Endothelial cell of coronary artery (primary cell): ENCODE measurements around the gene TEF. TPM values are rescaled to one million over a fixed set of nuclear protein-coding genes. Genes with fewer than 3 reads are reported as not detected.

ENCODE experiments used
- total RNA-seq: library from RNA; depleted of rRNA; stranded (reverse); fragments of >200 nt; gene quantifications from 2 replicates; pipeline ENCODE4 v1.2.3, GENCODE V29; 2014

The TEF gene, protein sequence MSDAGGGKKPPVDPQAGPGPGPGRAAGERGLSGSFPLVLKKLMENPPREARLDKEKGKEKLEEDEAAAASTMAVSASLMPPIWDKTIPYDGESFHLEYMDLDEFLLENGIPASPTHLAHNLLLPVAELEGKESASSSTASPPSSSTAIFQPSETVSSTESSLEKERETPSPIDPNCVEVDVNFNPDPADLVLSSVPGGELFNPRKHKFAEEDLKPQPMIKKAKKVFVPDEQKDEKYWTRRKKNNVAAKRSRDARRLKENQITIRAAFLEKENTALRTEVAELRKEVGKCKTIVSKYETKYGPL
- 2.0 and 4.1 TPM in 2 replicates for total RNA-seq

GRCh38 chr22:41381329-41382097 lies at the start of gene TEF:
TEF (plus strand) TSS chr22:41381942; CDS start chr22:41382045, 103 bp downstream.

DNA sequence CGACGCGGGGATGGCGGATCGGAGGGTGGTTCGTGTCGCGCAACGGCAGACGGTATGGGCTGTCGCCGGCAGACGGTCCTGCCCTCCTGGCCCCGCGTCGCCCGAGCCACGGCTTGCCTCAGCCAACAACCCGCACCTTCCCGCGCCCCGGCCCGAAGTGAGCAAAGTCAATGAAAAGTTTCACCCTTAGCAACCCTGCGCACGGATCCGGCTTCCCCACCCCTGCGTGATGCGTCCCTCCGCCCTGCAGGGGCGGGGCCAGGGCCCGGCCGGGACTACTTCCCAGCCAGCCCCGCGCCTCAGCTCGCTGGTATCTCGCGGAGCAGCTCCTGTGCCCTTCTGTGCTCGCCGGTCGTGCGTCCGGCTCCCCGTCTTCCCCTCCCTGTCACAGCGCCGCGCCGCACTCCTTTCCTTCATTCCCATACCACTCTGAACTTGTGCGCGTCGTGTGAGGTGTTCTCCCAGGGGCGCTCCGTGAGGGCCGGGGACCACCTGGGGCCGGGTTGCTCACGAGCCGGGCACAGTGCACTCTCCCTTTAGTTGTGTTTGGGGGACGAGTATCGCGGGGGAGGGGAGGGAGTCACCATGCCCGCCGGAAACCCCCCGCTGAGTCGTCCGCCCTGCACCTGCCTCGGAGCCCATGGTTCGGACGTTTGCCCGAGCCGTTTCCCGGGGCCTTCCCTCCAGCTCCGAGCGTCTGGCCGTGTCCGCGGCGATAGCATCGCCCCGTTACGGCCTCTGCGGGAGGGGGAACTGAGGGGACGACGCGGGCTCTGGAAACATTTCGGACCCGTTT lies 65.1 kb downstream of the TEF start, which contains the start of gene TOB2:
Gene TOB2 (minus strand): TSS at position 163 of the 796 bp plus-strand sequence. CDS start 9,456 bp downstream, outside the sequence.

Other genes with a start within 250 kb of the TEF start
- gene L3MBTL2, start 176.6 kb upstream of the TEF start, total RNA-seq: 22.6 and 27.8 TPM in 2 replicates
- 0.28 and 1.1 TPM in 2 replicates for gene CHADL, start 141.0 kb upstream of the TEF start, total RNA-seq
- 81.8 and 106 TPM in 2 replicates for gene RANGAP1, start 95.8 kb upstream of the TEF start, total RNA-seq
- 50.9 and 73.5 TPM in 2 replicates for gene ZC3H7B, start 80.4 kb upstream of the TEF start, total RNA-seq
- gene TOB2, start 64.9 kb downstream of the TEF start, total RNA-seq: 13.9 and 16.5 TPM in 2 replicates
- 74.2 and 84.1 TPM in 2 replicates for gene PHF5A, start 86.8 kb downstream of the TEF start, total RNA-seq
- gene ACO2, start 87.2 kb downstream of the TEF start, total RNA-seq: 73.3 and 73.9 TPM in 2 replicates
- 20.0 and 20.7 TPM in 2 replicates for gene POLR3H, start 162.5 kb downstream of the TEF start, total RNA-seq
- gene CSDC2, start 179.1 kb downstream of the TEF start, total RNA-seq: not detected in 2 replicates
- gene PMM1, start 207.9 kb downstream of the TEF start, total RNA-seq: 2.5 and 6.0 TPM in 2 replicates
- 16.6 and 21.2 TPM in 2 replicates for gene DESI1, start 239.1 kb downstream of the TEF start, total RNA-seq
- gene XRCC6, start 239.4 kb downstream of the TEF start, total RNA-seq: 329 and 387 TPM in 2 replicates